ENCODE data around the gene MED12L. TPM values are rescaled to one million over a fixed set of nuclear protein-coding genes. Genes with fewer than 3 reads are reported as not detected.

MED12L gene
- total RNA-seq, 1 experiment from 2014 or later, result 14.9 TPM

- H4K91ac ChIP-seq (ENCODE audit: insufficient read length, low read depth, low read length), result no peak overlapping the region
- H3K4me2 ChIP-seq (ENCODE audit: insufficient read depth, insufficient read length, low read length), result no peak overlapping the region
- no peaks in the 10 kb centered on the region for H3K27me3 Mint-ChIP-seq (ENCODE audit: low read depth)
- no peak for DNase-seq
- no peak overlapping the region for H4K8ac ChIP-seq (replicated peaks; ENCODE audit: insufficient read length, low read depth, low read length)
- WGBS (ENCODE audit: extremely low coverage, insufficient read length, low lambda C conversion rate), result no CpG with 5 or more reads among the region's 9 CpGs
- H3K4me3 Mint-ChIP-seq, result no peak overlapping the region
- H2BK120ac ChIP-seq (ENCODE audit: low read depth, low read length, poor library complexity, severe bottlenecking), result no peak overlapping the region
- H3K56ac ChIP-seq (ENCODE audit: insufficient read length, low read depth, low read length), result no peak overlapping the region
- no peaks in the 10 kb centered on the region for H3K27me3 ChIP-seq (ENCODE audit: insufficient read depth, low read length)
- H3K27ac ChIP-seq (ENCODE audit: insufficient read length, low read depth, low read length), result no peak overlapping the region
- no peak overlapping the region for H3T11ph ChIP-seq (ENCODE audit: low read length)
- no peak overlapping the region for H2BK5ac ChIP-seq (ENCODE audit: insufficient read length, low read length)
- no peak overlapping the region for H3K23ac ChIP-seq (ENCODE audit: insufficient read length, low read depth, low read length)
- H2AFZ ChIP-seq (ENCODE audit: low read length), result no peak overlapping the region
- no peak overlapping the region for H2AK5ac ChIP-seq (ENCODE audit: insufficient read length, low read length)
- H4K5ac ChIP-seq (ENCODE audit: insufficient read length, low read depth, low read length), result no peak overlapping the region
- H3K79me2 ChIP-seq (ENCODE audit: insufficient read depth, low read length), result no peaks in the 10 kb centered on the region
- no peak overlapping the region for H3K9ac ChIP-seq (ENCODE audit: extremely low read depth, insufficient read length, low read length)
- H3K18ac ChIP-seq (ENCODE audit: insufficient read length, low read depth, low read length), result no peak overlapping the region
- no peak overlapping the region for H2BK20ac ChIP-seq (ENCODE audit: low read depth, low read length, poor library complexity, severe bottlenecking)
- TF ChIP-seq CTCF (conservative IDR thresholded peaks at IDR 0.05), result no peak
- peaks cover 8 to 13% of the 10 kb centered on the region in 2 experiments for H3K4me1 Mint-ChIP-seq
- no peaks in the 10 kb centered on the region for H3K9me3 Mint-ChIP-seq
- no peaks in the 10 kb centered on the region for H3K9me3 ChIP-seq (ENCODE audit: control insufficient read depth, low read depth, low read length)
- H3K27ac Mint-ChIP-seq, result no peak overlapping the region; a peak in 1 of 7 replicates
- no peak overlapping the region for H2BK15ac ChIP-seq (ENCODE audit: low read depth, low read length)
- H3K4me1 ChIP-seq (ENCODE audit: insufficient read depth, low read length), result no peaks in the 10 kb centered on the region; the same call in 1 of the 2 replicates
- no peaks in the 10 kb centered on the region for H4K20me1 ChIP-seq (ENCODE audit: control insufficient read depth, insufficient read depth, insufficient read length)
- no peak overlapping the region for H3K4ac ChIP-seq (ENCODE audit: low read depth, low read length)
- no peak overlapping the region for H3K14ac ChIP-seq (ENCODE audit: insufficient read depth, low read length)
- peaks cover 23 to 50% (median 29%) of the 10 kb centered on the region in 3 experiments for H3K36me3 Mint-ChIP-seq (ENCODE audit: insufficient read depth in 1 of 3, low read depth in 3 of 3)
- no peaks in the 10 kb centered on the region for H3K79me1 ChIP-seq (ENCODE audit: insufficient read depth, low read depth, low read length, poor library complexity, severe bottlenecking)
- H2BK12ac ChIP-seq (ENCODE audit: insufficient read length, low read depth, low read length), result no peak overlapping the region
- H3K23me2 ChIP-seq (ENCODE audit: insufficient read length, low read depth, low read length, poor library complexity, severe bottlenecking), result no peaks in the 10 kb centered on the region
These were observed 302.4 kb downstream of the MED12L start for GRCh38 chr3:151387842-151388241.

Data from H9 (cell line).